Right renal cortex interstitium (tissue), 3 donors: ENCODE results near the gene RBM7. TPM values are rescaled to one million over a fixed set of nuclear protein-coding genes. Genes with fewer than 3 reads are reported as not detected.

Experiments used
- DNase-seq, 3 donors: peaks; one replicate each; pipeline ENCODE4 v3.0.0-alpha.2; 2013; ENCODE audit warnings: low read depth in 3 of 3, low spot score in 2 of 3
- polyA plus RNA-seq, 3 donors: library from polyadenylated mRNA; unstranded; fragments of 120-200 nt; gene quantifications; one replicate each; pipeline ENCODE4 v1.2.1, GENCODE V29; 2013; ENCODE audit not compliant: insufficient read length in 3 of 3

The RBM7 gene
- polyA plus RNA-seq, 3 donors, result 60.1 to 61.6 (median 61.2) TPM

DNA sequence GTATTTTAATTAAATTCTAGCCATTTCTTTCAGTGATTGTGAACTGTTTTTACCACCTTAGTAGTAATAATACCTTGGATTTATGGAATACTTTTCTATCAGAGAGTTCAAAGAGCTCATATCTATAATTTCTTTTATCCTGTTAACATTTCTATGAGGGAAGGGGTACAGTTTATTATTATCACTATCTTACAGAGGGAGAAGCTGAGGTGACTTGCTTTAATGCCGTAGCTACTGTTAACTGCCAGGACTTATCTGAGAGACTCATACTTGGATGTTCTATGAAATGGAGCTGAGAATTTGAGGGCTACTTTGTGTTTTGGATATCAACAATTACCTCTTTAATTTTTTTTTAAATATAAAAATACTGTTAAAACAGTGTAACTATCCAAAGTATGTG, 42.1 kb downstream of the RBM7 start:
- DNase-seq, result no peak

DNA sequence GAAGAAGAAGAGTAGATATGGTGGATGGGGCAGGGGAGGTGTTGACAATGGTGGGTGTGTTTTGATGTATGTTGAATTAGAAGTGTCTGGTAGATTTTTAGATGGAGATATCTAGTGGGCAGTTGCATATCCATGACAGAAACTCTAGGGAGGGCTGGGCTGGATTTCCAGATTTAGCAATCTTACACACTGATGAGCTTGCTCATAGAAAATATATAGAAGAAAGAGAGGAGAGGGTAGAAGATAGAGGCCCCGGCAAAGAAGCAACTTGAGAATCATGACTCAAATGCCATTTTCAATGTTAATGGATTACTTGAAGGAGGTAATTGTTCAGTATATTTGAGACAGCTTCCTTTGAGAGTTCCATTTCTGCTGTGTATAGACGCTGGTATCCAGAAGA, 47.0 kb downstream of the RBM7 start:
- DNase-seq, result no peak

DNA sequence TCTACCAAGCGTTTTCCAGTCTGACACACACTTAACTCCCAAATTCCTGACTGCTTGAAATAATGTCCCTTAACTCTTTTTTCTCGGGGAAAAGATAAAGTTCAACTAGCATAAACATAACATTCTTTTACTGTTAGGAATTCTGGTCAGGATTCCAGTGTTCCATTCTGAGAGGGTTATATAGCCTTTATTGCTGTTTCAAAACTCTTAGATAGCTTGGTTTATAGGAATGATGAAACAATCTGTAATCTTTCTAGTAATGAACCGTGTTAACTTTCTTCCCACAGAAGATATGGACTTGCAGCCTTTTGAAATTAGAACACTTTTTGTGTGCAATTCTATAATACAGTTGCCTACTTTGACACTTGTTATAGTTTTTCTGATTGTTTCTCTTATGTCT, 47.4 kb downstream of the RBM7 start:
- no peak for DNase-seq

DNA sequence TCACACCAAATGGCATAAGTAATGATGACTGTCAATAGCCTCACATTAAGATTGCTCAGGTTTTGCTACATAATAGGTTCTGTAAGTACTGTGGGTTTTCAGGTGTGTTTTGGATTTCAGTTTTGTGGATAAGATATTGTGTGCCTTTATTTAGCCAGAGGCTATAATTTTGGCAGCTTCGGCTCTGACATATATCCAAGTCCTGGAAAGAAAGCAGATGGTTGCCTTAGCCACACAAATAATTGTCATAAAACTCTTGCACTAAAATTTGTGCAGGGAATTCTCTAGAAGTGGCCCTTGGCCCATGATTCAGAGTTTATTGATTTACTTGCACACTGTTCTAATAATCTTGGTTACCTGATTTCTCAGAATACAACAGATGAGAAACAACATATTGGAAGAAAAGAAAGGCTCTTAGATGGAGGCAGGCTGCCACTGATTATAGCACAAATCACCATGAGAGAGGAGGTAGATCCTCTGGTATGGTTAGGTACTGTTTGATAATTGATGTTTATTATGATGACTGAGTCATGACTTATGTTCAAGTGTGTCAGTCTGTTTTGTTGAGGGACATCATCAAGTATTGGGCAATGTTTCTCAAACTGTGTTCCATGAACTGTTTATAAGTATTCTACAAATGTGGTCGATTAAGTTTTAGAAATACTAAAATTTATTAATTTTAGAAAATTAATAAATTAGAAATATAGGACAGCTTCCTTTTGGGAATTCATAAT, 48.5 kb downstream of the RBM7 start:
- DNase-seq, result no peak

DNA sequence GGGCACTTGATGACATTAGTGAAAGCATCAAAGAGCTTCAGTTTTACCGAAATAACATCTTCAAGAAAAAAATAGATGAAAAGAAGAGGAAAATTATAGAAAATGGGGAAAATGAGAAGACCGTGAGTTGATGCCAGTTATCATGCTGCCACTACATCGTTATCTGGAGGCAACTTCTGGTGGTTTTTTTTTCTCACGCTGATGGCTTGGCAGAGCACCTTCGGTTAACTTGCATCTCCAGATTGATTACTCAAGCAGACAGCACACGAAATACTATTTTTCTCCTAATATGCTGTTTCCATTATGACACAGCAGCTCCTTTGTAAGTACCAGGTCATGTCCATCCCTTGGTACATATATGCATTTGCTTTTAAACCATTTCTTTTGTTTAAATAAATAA, 49.4 kb downstream of the RBM7 start:
- DNase-seq, result no peak

DNA sequence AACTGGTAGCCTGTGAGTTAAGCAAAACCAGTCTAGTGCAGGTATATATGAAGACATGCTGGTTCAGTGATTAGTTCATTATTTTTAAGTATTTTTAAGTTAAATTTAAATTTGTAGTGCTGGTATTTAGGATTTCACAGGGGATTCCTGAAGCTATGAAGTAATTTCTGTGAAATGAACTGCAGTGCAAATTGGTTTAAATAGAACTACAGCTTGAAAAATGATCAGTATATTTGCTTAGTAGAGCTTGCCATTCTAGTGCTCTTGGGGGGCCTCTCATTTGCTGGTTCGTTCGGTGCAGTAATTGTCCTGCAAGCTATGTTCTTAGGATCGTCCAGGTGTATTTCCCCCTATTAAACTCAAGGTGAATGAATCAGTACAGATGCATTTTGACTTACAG, 51.9 kb downstream of the RBM7 start:
- DNase-seq, result no peak

Other genes starting within 250 kb of the RBM7 start
- gene NNMT, start 104.3 kb upstream of the RBM7 start, polyA plus RNA-seq, result under 1 TPM; 0.18 to 0.80 (median 0.32) TPM
- 10 to 100 TPM; 19.4 to 20.6 (median 19.9) TPM for gene C11orf71, start 155 bp upstream of the RBM7 start, polyA plus RNA-seq
- gene REXO2, start 38.8 kb downstream of the RBM7 start, polyA plus RNA-seq, result 100 to 1,000 TPM; 107 to 113 (median 109) TPM
- gene NXPE1, start 159.2 kb downstream of the RBM7 start, polyA plus RNA-seq, result under 1 TPM in 1 of 3 donors, not detected in 2; 0.06 TPM
- gene NXPE4, start 195.1 kb downstream of the RBM7 start, polyA plus RNA-seq, result not detected